CD14-positive monocyte (primary cell): ENCODE measurements around the gene WDPCP. TPM values are rescaled to one million over a fixed set of nuclear protein-coding genes. Genes with fewer than 3 reads are reported as not detected.

Experiments
- DNase-seq, 3 donors: peaks; one replicate each; pipeline ENCODE4 v3.0.0-alpha.2; 2011 to 2022
- H2AFZ ChIP-seq: 2 replicates; pipeline ENCODE4 v1.6.0; 2012; ENCODE audit warnings: mild to moderate bottlenecking, low read depth, low read length, inconsistent platforms; ENCODE audit not compliant: insufficient read depth, poor library complexity, severe bottlenecking
- H3K27ac ChIP-seq, 2 donors: 1 replicate in 1 of 2; 2 replicates in 1 of 2; pipeline ENCODE4 v1.5.1; 2012 to 2013; ENCODE audit warnings: low read length in 2 of 2, control low read depth in 1 of 2, inconsistent platforms in 1 of 2, low read depth in 1 of 2, mild to moderate bottlenecking in 1 of 2
- H3K27me3 ChIP-seq, 2 donors: one replicate each; pipeline versions ENCODE4 v1.6.0 to v1.6.1; 2011 to 2013; ENCODE audit warnings: low read length in 2 of 2; ENCODE audit not compliant: control insufficient read depth in 2 of 2, insufficient read depth in 2 of 2
- H3K36me3 ChIP-seq, 2 donors: replicated peaks in 1 of 2; 1 replicate in 1 of 2; 2 replicates in 1 of 2; pipeline versions ENCODE4 v1.5.1 to v1.6.1; 2012 to 2013; ENCODE audit warnings: low read length in 2 of 2, control low read depth in 1 of 2, inconsistent platforms in 1 of 2, mild to moderate bottlenecking in 1 of 2; ENCODE audit not compliant: insufficient read depth in 2 of 2, control insufficient read depth in 1 of 2
- H3K4me1 ChIP-seq, 2 donors: 1 replicate in 1 of 2; 2 replicates in 1 of 2; pipeline versions ENCODE4 v1.5.1 to v1.6.1; 2012 to 2013; ENCODE audit warnings: low read length in 2 of 2, control low read depth in 1 of 2, inconsistent platforms in 1 of 2, mild to moderate bottlenecking in 1 of 2, moderate library complexity in 1 of 2; ENCODE audit not compliant: insufficient read depth in 2 of 2, control insufficient read depth in 1 of 2
- H3K4me2 ChIP-seq: replicated peaks from 2 replicates; pipeline ENCODE3; 2012; ENCODE audit warnings: low read length, moderate library complexity, mild to moderate bottlenecking; ENCODE audit not compliant: poor library complexity, severe bottlenecking; ENCODE audit errors: extremely low read depth
- H3K4me3 ChIP-seq, 3 experiments: fragments of 200-600 bp in 1 of 3; sonication (generic) in 1 of 3; replicated peaks in 1 of 3; 1 replicate in 2 of 3; 2 replicates in 1 of 3; pipeline ENCODE4 v1.5.1; 2011 to 2013; ENCODE audit warnings: low read length in 3 of 3, mild to moderate bottlenecking in 3 of 3, control low read depth in 2 of 3, low read depth in 2 of 3, inconsistent platforms in 1 of 3, moderate library complexity in 1 of 3
- H3K79me2 ChIP-seq: 2 replicates; pipeline ENCODE4 v1.6.0; 2012; ENCODE audit warnings: mild to moderate bottlenecking, control low read depth, inconsistent platforms, low read length, moderate library complexity; ENCODE audit not compliant: insufficient read depth
- H3K9ac ChIP-seq: 2 replicates; pipeline ENCODE4 v1.6.0; 2017; ENCODE audit warnings: low read length, mild to moderate bottlenecking; ENCODE audit not compliant: insufficient read depth, poor library complexity, severe bottlenecking
- H3K9me3 ChIP-seq, 2 donors: replicated peaks in 1 of 2; 1 replicate in 1 of 2; 2 replicates in 1 of 2; pipeline versions ENCODE4 v1.5.1 to v1.6.1; 2012 to 2013; ENCODE audit warnings: low read length in 2 of 2, control low read depth in 1 of 2; ENCODE audit not compliant: control insufficient read depth in 1 of 2, insufficient read depth in 1 of 2
- H4K20me1 ChIP-seq: 2 replicates; pipeline ENCODE4 v1.6.0; 2012; ENCODE audit warnings: mild to moderate bottlenecking, low read length, control low read depth, moderate library complexity; ENCODE audit not compliant: insufficient read depth
- H3K27ac Mint-ChIP-seq, 7 donors: one replicate each; pipeline ENCODE4 v1.8.0; 2020; ENCODE audit warnings: mild to moderate bottlenecking in 7 of 7, mixed read lengths in 7 of 7, moderate library complexity in 6 of 7, inconsistent platforms in 2 of 7
- H3K27me3 Mint-ChIP-seq, 3 donors: one replicate each; pipeline ENCODE4 v1.8.0; 2021 to 2022; ENCODE audit warnings: low read depth in 3 of 3, mild to moderate bottlenecking in 3 of 3, mixed read lengths in 3 of 3, moderate library complexity in 3 of 3, inconsistent platforms in 1 of 3
- H3K36me3 Mint-ChIP-seq, 2 donors: one replicate each; pipeline ENCODE4 v1.8.0; 2020; ENCODE audit warnings: mixed read lengths in 2 of 2, inconsistent platforms in 1 of 2, mild to moderate bottlenecking in 1 of 2
- H3K4me1 Mint-ChIP-seq: one replicate; pipeline ENCODE4 v1.8.0; 2020; ENCODE audit warnings: mild to moderate bottlenecking, mixed read lengths
- H3K4me3 Mint-ChIP-seq, 2 donors: one replicate each; pipeline ENCODE4 v1.8.0; 2020; ENCODE audit warnings: mild to moderate bottlenecking in 2 of 2, mixed read lengths in 2 of 2, moderate library complexity in 1 of 2
- H3K9me3 Mint-ChIP-seq, 7 donors: one replicate each; pipeline ENCODE4 v1.8.0; 2020 to 2022; ENCODE audit warnings: mixed read lengths in 7 of 7, mild to moderate bottlenecking in 6 of 7, moderate library complexity in 6 of 7, inconsistent platforms in 2 of 7
- CTCF ChIP-seq: fragments of 200-600 bp; IDR thresholded peaks from one replicate; pipeline ENCODE4 v1.8.0; 2022; ENCODE audit warnings: antibody characterized with exemption, mild to moderate bottlenecking
- WGBS: methylation state at CpG from one replicate; pipeline ENCODE4 v1.1.5; 2013; ENCODE audit warnings: missing lambda C conversion rate; ENCODE audit not compliant: insufficient coverage; 5-methylcytosine and 5-hydroxymethylcytosine counted together
- intact Hi-C, 2 donors: fragments of 100-400 bp; cut with micrococcal nuclease; formaldehyde crosslinking; loops; one replicate each; pipeline versions ENCODE4 v1.15.0 to v1.15.1; 2023
- polyA plus RNA-seq, 3 donors: library from polyadenylated mRNA; depleted of rRNA in 1 of 3; unstranded in 2 of 3; stranded (reverse) in 1 of 3; fragments of 300-500 nt in 2 of 3; fragments of >200 nt in 1 of 3; fragmentation: Illumina TruSeq in 2 of 3; gene quantifications; 1 replicate in 2 of 3; 2 replicates in 1 of 3; pipeline ENCODE4 v1.2.3, GENCODE V29; 2012 to 2021

WDPCP gene
- polyA plus RNA-seq, 3 donors, result 3.3 to 5.2 (median 3.7) TPM

- no peaks in the 10 kb centered on the region for H3K36me3 Mint-ChIP-seq
- Histone ChIP-seq H3K4me3 (no peak overlapping the region), H3K4me2 (no peak overlapping the region), H3K36me3 (no peaks in the 10 kb centered on the region), H3K27me3 (no peaks in the 10 kb centered on the region), H2AFZ (no peak overlapping the region), H3K9ac (no peak overlapping the region), H3K4me1 (no peaks in the 10 kb centered on the region), H3K27ac (no peak overlapping the region), H3K79me2 (no peaks in the 10 kb centered on the region), H3K9me3 (no peaks in the 10 kb centered on the region), H4K20me1 (no peaks in the 10 kb centered on the region)
- H3K27ac Mint-ChIP-seq, result no peak overlapping the region
- H3K27me3 Mint-ChIP-seq, result no peaks in the 10 kb centered on the region
- no peak for DNase-seq
- H3K4me1 Mint-ChIP-seq, result no peaks in the 10 kb centered on the region
- no peak overlapping the region for H3K4me3 Mint-ChIP-seq
- no CpG with 5 or more reads among the region's 1 CpG for WGBS
- no peak for TF ChIP-seq CTCF
- peaks cover under 1 to 6% (median 3%) of the 10 kb centered on the region in 7 donors for H3K9me3 Mint-ChIP-seq
- intact Hi-C loops, result no loop called here
Measured at GRCh38 chr2:63225964-63226686, 362.2 kb downstream of the WDPCP start.

DNA sequence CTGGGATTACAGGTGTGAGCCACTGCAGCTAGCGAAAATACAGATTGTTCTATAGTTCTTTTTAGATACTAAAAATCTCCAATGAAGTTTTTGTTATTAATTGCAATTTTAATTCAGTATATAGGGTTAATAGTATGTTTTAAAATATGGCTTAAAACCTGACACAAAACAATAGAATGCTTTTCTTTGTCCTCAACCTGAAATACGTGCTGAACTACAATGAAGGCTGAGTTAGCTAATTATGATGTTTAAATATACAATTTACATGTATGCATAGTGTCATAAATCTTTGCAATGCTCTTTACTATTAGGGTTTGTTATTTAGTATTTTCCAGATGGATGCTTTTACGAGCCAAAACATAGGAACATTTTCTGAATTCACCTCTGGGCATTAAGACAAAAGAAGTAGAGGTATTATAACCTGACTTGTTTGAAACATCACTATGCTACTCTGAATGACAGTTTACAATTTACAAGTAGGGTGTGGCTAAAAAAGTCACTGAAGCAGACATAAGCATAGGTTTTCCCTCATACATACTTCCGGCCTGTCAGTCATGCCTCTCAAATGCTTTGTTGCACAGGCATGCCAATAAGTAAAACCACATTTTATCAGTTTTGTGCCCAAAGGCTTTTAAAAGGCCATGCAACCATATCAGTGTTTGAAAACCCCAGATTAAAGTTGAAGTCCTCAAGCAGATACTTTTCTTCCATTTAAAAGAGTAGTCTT is 369.3 kb downstream of the WDPCP start:
- Histone ChIP-seq H3K36me3 (no peaks in the 10 kb centered on the region), H3K79me2 (no peaks in the 10 kb centered on the region), H4K20me1 (no peaks in the 10 kb centered on the region), H3K9ac (no peak overlapping the region), H2AFZ (no peak overlapping the region), H3K9me3 (no peaks in the 10 kb centered on the region), H3K27me3 (no peaks in the 10 kb centered on the region), H3K4me2 (no peak overlapping the region), H3K27ac (no peak overlapping the region), H3K4me3 (no peak overlapping the region), H3K4me1 (no peaks in the 10 kb centered on the region)
- Mint-ChIP-seq H3K27ac (no peak overlapping the region), H3K4me1 (no peaks in the 10 kb centered on the region), H3K4me3 (no peak overlapping the region), H3K27me3 (no peaks in the 10 kb centered on the region), H3K36me3 (no peaks in the 10 kb centered on the region), H3K9me3 (peaks cover 6 to 13% (median 8%) of the 10 kb centered on the region in 7 donors)
- no CpG with 5 or more reads among the region's 4 CpGs for WGBS
- TF ChIP-seq CTCF, result no peak
- no peak for DNase-seq
- intact Hi-C loops, result no loop called here
